HUES64 (cell line): ENCODE data around the gene RIMBP2.

Source experiments
- H3K27ac ChIP-seq: 2 replicates; pipeline ENCODE4 v1.7.0; 2013; ENCODE audit warnings: low read depth, low read length, inconsistent platforms
- H3K27me3 ChIP-seq: 2 replicates; pipeline ENCODE4 v1.6.1; 2013; ENCODE audit warnings: mild to moderate bottlenecking, low read length; ENCODE audit not compliant: insufficient read depth
- H3K36me3 ChIP-seq: 2 replicates; pipeline ENCODE4 v1.6.1; 2013; ENCODE audit warnings: mild to moderate bottlenecking, low read length; ENCODE audit not compliant: insufficient read depth
- H3K4me1 ChIP-seq: 2 replicates; pipeline ENCODE4 v1.6.1; 2013; ENCODE audit warnings: mild to moderate bottlenecking, low read length, moderate library complexity; ENCODE audit not compliant: insufficient read depth
- H3K4me3 ChIP-seq: 2 replicates; pipeline ENCODE4 v1.5.1; 2013; ENCODE audit warnings: mild to moderate bottlenecking, low read length, moderate library complexity
- H3K9ac ChIP-seq: 2 replicates; pipeline ENCODE4 v1.6.1; 2013; ENCODE audit warnings: mild to moderate bottlenecking, low read depth, low read length
- H3K9me3 ChIP-seq: 2 replicates; pipeline ENCODE4 v1.6.1; 2013; ENCODE audit warnings: low read depth, low read length; ENCODE audit not compliant: insufficient read depth
- WGBS: fragments of 150-250, 120-280 bp; methylation state at CpG from one replicate; pipeline ENCODE4 v1.1.7; 2013; ENCODE audit warnings: missing lambda C conversion rate; 5-methylcytosine and 5-hydroxymethylcytosine counted together

Gene RIMBP2

GRCh38 chr12:130497991-130498390 lies 218.1 kb downstream of the RIMBP2 start:
- Histone ChIP-seq H3K36me3 (no peaks in the 10 kb centered on the region), H3K9me3 (no peaks in the 10 kb centered on the region), H3K4me1 (no peaks in the 10 kb centered on the region), H3K27ac (no peak overlapping the region), H3K9ac (no peak overlapping the region), H3K27me3 (no peaks in the 10 kb centered on the region), H3K4me3 (no peak overlapping the region)
- 84% methylated on average over 10 of the region's 10 CpGs for WGBS

GRCh38 chr12:130497321-130497720 lies 218.8 kb downstream of the RIMBP2 start:
- 94% methylated on average over 12 of the region's 12 CpGs for WGBS

GRCh38 chr12:130496516-130497120 lies 219.5 kb downstream of the RIMBP2 start:
- WGBS: 86% methylated on average over 14 of the region's 14 CpGs
- no peaks in the 10 kb centered on the region for H3K4me1 ChIP-seq
- H3K36me3 ChIP-seq: no peaks in the 10 kb centered on the region
- no peak overlapping the region for H3K4me3 ChIP-seq
- H3K27me3 ChIP-seq: no peaks in the 10 kb centered on the region
- no peak overlapping the region for H3K27ac ChIP-seq
- no peak overlapping the region for H3K9ac ChIP-seq
- no peaks in the 10 kb centered on the region for H3K9me3 ChIP-seq

More at GRCh38 chr12:130497321-130497720, 218.8 kb downstream of the RIMBP2 start:
- Histone ChIP-seq H3K27me3 (no peaks in the 10 kb centered on the region), H3K4me1 (no peaks in the 10 kb centered on the region), H3K9ac (no peak overlapping the region), H3K27ac (no peak overlapping the region), H3K9me3 (no peaks in the 10 kb centered on the region), H3K36me3 (no peaks in the 10 kb centered on the region), H3K4me3 (no peak overlapping the region)

GRCh38 chr12:130495156-130495555 lies 220.9 kb downstream of the RIMBP2 start:
- no peak overlapping the region for H3K4me3 ChIP-seq
- H3K27me3 ChIP-seq: no peaks in the 10 kb centered on the region
- H3K9me3 ChIP-seq: no peaks in the 10 kb centered on the region
- no peaks in the 10 kb centered on the region for H3K4me1 ChIP-seq
- H3K27ac ChIP-seq: no peak overlapping the region
- no peaks in the 10 kb centered on the region for H3K36me3 ChIP-seq
- no peak overlapping the region for H3K9ac ChIP-seq
- WGBS: 90% methylated on average over 8 of the region's 8 CpGs

GRCh38 chr12:130494736-130495135 lies 221.4 kb downstream of the RIMBP2 start:
- no peaks in the 10 kb centered on the region for H3K9me3 ChIP-seq
- 97% methylated on average over 8 of the region's 8 CpGs for WGBS
- no peaks in the 10 kb centered on the region for H3K36me3 ChIP-seq
- H3K4me1 ChIP-seq: no peaks in the 10 kb centered on the region
- H3K9ac ChIP-seq: no peak overlapping the region
- H3K27ac ChIP-seq: no peak overlapping the region
- H3K4me3 ChIP-seq: no peak overlapping the region
- H3K27me3 ChIP-seq: no peaks in the 10 kb centered on the region

GRCh38 chr12:130493951-130494350 lies 222.1 kb downstream of the RIMBP2 start:
- Histone ChIP-seq H3K27ac (no peak overlapping the region), H3K4me1 (no peaks in the 10 kb centered on the region), H3K4me3 (no peak overlapping the region), H3K27me3 (no peaks in the 10 kb centered on the region), H3K36me3 (no peaks in the 10 kb centered on the region), H3K9me3 (no peaks in the 10 kb centered on the region), H3K9ac (no peak overlapping the region)
- WGBS: 92% methylated on average over 13 of the region's 13 CpGs

GRCh38 chr12:130491421-130492357 lies 224.4 kb downstream of the RIMBP2 start:
- Histone ChIP-seq H3K9ac (no peak overlapping the region), H3K9me3 (no peaks in the 10 kb centered on the region), H3K4me1 (no peaks in the 10 kb centered on the region), H3K27ac (no peak overlapping the region), H3K36me3 (no peaks in the 10 kb centered on the region), H3K4me3 (no peak overlapping the region), H3K27me3 (no peaks in the 10 kb centered on the region)
- 92% methylated on average over 32 of the region's 32 CpGs for whole genome bisulfite sequencing

GRCh38 chr12:130490674-130491073 lies 225.4 kb downstream of the RIMBP2 start:
- H3K27ac ChIP-seq: no peak overlapping the region
- H3K9me3 ChIP-seq: no peaks in the 10 kb centered on the region
- 94% methylated on average over 7 of the region's 10 CpGs for WGBS
- H3K4me1 ChIP-seq: no peaks in the 10 kb centered on the region
- H3K4me3 ChIP-seq: no peak overlapping the region
- H3K27me3 ChIP-seq: no peaks in the 10 kb centered on the region
- no peaks in the 10 kb centered on the region for H3K36me3 ChIP-seq
- H3K9ac ChIP-seq: no peak overlapping the region

GRCh38 chr12:130489293-130489692 lies 226.8 kb downstream of the RIMBP2 start:
- no peaks in the 10 kb centered on the region for H3K4me1 ChIP-seq
- H3K9me3 ChIP-seq: no peaks in the 10 kb centered on the region
- no peaks in the 10 kb centered on the region for H3K27me3 ChIP-seq
- H3K27ac ChIP-seq: no peak overlapping the region
- 92% methylated on average over 7 of the region's 7 CpGs for WGBS
- H3K4me3 ChIP-seq: no peak overlapping the region
- no peak overlapping the region for H3K9ac ChIP-seq
- no peaks in the 10 kb centered on the region for H3K36me3 ChIP-seq

GRCh38 chr12:130488358-130488710 lies 227.8 kb downstream of the RIMBP2 start:
- Histone ChIP-seq H3K9me3 (no peaks in the 10 kb centered on the region), H3K4me3 (no peak overlapping the region), H3K4me1 (no peaks in the 10 kb centered on the region), H3K36me3 (no peaks in the 10 kb centered on the region), H3K27ac (no peak overlapping the region), H3K27me3 (no peaks in the 10 kb centered on the region), H3K9ac (no peak overlapping the region)
- 90% methylated on average over 5 of the region's 5 CpGs for WGBS

- Histone ChIP-seq H3K9me3 (no peaks in the 10 kb centered on the region), H3K27ac (no peak overlapping the region), H3K36me3 (no peaks in the 10 kb centered on the region), H3K4me1 (no peaks in the 10 kb centered on the region), H3K4me3 (no peak overlapping the region), H3K9ac (no peak overlapping the region), H3K27me3 (no peaks in the 10 kb centered on the region)
- WGBS: 95% methylated on average over 11 of the region's 11 CpGs
These were observed 228.3 kb downstream of the RIMBP2 start for GRCh38 chr12:130487636-130488357.
